GM19324 (cell line): ENCODE measurements around the gene SLC29A1.
"Not testable (repeated sequence)": the region's sequence is repeated elsewhere in the genome, so short reads cannot be mapped to it uniquely, and the experiment has no call there.

ENCODE experiments used
- ATAC-seq: cut with Tn5 transposase; IDR thresholded peaks from one replicate; pipeline ENCODE4 v1.9.1; 2021; ENCODE audit warnings: mild to moderate bottlenecking, moderate library complexity; ENCODE audit not compliant: unreplicated experiment, low FRiP score

SLC29A1 gene

DNA sequence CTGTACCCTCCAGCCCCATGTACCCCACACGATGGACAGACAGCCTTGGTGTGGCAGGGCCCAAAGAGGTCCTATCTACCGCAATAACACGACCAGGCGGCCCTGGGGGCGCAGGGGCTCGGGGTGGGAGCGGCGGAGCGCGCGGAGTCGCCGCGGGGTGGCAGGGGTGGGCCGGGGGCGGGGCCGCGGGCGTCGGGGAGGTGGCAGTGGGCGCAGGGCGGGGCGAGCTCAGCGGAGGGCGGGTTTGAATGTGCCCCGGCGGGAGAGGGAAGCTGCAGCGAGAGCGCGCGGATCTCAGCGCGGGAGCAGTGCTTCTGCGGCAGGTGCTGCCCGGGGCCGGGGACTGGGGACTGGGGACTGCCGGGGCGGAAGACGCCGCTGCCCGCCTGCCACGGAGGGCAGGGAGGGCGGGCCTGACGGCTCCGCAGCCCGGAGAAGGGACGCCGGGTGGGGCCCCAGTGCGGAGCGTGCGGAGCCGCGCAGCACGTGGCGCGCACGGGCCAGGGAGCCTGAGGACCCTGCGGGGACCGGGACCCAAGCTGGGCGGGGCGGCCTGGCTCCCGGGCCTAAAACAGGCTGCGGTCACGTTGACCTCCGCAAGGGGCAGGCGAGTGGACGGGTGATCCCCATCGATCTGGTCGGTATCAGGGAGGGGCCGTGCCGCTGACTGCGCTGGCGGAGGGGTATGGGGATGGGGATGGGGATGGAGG, at the start of gene SLC29A1:
Gene SLC29A1 (plus strand): TSS at position 277 of the 710 bp plus-strand sequence. CDS start 3,719 bp downstream, outside the sequence.
- peak; percentile 58 for ATAC-seq

DNA sequence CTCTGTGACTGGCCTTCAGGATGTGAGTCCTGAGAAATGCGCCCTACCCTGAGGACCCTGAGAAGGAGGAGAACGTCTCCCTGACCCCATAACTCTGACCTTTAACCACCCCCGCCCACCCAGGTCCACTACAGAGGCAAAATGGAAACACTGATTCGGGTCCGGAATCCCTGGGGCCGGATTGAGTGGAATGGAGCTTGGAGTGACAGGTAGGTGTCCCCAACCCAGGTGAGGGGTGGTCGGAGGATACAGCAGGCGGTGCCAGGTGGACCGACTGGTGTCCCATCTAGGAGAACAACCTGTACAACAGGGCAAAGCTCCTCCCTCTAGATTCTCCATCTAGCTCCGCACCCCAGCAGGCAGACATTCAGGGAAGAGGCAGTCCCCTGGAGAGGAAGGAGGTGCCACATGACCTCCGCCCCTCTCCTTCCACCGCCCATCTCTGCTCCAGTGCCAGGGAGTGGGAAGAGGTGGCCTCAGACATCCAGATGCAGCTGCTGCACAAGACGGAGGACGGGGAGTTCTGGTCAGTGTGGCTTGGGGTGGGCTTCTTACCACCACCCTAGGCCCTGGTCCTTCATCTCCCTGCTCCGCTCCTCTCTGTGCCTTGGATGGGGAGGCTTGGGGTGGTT, 47.1 kb upstream of the SLC29A1 start:
- no peak for ATAC-seq

DNA sequence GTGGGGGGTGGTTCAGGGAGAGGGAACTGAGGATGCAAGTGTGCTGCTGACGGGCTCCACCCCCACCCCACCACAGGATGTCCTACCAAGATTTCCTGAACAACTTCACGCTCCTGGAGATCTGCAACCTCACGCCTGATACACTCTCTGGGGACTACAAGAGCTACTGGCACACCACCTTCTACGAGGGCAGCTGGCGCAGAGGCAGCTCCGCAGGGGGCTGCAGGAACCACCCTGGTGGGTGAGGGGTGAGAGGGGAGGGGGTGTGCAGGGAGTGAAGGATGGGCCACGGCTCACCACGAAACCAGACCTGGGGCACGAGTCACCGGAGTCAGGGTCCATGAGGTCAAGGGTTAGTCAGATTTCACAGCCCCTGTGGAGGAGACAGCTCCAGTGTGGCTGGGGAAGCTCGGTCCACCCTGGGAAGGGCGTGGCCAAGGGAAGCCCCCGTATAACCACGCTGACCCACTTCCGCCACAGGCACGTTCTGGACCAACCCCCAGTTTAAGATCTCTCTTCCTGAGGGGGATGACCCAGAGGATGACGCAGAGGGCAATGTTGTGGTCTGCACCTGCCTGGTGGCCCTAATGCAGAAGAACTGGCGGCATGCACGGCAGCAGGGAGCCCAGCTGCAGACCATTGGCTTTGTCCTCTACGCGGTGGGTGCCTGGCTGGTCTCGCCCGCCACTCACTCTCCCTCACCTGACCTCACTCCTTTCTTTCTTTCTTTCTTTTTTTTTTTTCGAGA, 46.5 kb upstream of the SLC29A1 start:
- ATAC-seq, result no peak

DNA sequence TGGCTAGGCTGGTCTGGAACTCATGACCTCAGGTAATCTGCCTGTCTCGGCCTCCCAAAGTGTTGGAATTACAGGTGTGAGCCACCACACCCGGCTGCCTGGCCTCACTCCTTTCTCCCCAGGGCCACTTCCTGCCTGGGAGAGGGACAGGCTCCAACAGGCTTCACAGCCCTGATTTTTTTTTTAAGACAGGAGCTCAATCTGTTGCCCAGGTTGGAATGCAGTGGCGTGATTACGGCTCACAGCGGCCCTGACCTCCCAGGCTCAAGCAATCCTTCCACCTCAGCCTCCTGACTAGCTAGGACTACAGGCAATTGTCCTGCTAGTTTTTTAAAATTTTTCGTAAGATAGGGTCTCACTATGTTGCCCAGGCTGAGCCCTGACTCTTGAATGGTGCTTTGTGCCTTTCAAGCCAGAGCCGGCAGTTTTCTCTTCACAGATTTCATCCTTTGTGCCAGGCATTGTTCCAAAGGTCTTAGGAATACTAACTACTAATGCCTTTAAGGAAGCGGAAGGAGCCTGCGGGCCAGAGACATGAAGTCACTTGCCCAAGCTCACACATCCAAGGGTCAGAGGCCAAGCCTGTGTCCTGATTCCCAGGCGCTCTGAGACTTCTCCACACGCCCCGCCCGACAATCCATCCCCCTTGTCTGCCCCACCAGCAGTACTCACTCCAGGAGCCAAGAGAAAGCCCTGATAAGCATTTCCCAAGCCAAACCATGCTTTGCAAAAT, 45.5 kb upstream of the SLC29A1 start:
- no peak for ATAC-seq

DNA sequence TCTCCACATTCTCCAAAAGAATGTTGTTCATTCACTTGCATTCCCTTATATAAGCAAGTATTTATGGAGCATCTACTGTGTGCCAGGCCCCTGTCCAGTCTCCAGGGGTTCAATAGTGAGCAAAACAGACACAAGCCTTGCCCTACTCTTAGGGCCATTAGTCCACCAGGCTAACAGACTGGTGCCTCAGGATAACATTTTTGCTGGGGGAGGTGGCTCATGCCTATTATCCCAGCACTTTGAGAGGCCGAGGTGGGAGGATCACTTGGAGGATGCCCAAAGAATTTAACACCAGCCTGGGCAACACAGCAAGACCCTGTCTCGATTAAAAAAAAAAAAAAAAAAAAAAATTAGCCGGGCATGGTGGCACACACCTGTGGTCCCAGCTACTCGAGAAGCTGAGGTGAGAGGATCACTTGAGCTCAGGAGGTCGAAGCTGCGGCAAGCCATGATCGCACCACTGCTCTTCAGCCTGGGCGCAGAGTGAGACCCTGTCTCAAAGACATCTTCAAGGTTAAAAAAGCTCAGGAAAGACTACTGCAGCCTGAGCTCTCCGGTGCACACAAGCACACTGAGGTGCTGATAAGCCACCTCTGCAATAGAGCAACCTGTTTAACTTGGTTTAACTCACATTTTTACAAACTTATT, 44.8 kb upstream of the SLC29A1 start:
- no peak for ATAC-seq

DNA sequence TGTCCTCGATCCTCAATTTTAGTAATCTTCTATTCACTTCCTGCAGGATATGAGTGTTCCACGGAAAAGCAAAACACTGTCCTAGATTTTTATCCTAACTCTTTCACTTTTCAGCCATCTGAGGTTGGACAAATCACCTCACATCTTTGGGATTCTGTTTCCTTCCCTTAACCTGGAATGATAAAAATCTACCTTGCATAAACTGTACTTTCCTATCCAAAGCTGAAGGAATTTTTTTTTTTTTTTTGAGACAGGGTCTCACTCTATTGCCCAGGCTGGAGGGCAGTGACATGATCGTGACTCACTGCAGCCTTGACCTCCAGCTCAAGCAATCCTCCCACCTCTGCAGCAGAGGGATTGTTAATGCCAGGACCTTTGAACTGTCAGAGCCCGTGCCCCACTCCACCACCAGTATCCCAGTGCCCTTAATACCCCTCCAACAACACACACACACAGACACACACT, 44.3 kb upstream of the SLC29A1 start:
- ATAC-seq, result no peak

DNA sequence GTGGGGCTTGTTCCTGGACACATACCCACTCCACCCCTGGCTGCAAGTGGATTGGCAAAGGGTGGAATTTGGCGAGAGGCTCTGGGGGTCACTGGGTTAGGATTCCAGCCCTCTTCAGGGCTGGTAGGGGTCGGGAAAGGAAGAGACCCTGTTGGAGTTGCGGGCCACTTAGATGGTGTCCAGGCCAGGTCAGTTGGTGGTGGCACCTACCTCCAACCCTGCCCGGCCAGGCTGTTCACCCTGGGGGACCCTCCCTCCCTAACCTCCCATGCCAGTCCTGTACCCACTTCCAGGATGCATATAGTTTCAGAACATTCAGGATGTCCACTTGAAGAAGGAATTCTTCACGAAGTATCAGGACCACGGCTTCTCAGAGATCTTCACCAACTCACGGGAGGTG, 43.7 kb upstream of the SLC29A1 start:
- no peak for ATAC-seq

DNA sequence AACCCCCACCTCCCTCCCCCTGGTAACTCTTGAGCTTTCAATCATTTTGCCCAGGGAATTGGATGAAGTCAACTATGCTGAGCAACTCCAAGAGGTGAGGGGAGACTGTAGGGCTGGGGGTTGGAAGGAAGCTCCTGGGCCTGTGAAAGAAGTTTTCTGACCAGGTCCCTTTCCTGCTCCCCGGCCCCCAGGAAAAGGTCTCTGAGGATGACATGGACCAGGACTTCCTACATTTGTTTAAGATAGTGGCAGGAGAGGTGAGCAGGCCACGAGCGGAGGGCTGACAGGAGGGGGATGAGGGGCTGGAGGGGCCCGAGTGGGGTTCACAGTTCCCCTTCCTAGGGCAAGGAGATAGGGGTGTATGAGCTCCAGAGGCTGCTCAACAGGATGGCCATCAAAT, 43.0 kb upstream of the SLC29A1 start:
- ATAC-seq, result no peak

DNA sequence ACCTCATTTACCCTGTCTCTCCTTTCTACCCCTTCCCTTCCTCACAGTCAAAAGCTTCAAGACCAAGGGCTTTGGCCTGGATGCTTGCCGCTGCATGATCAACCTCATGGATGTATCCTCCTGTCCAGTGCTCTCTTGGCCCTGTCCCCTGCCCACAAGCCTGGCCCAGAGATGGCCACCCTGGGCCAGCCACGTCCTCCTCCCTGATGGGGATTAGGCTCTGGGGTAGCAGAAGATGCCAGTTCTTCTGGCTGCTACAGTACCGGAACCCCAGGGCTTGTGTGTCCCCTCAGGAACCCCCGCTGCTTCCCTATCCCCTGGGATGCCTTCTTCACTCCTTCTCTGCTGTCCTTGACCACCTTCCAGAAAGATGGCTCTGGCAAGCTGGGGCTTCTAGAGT, 42.5 kb upstream of the SLC29A1 start:
- no peak for ATAC-seq

DNA sequence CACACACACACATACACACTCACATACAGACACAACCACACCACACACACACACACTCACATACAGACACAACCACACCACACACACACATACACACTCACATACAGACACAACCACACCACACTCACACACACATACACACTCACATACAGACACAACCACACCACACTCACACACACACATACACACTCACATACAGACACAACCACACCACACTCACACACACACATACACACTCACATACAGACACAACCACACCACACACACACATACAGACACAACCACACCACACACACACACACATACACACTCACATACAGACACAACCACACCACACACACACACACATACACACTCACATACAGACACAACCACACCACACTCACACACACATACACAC, 41.6 kb upstream of the SLC29A1 start:
- ATAC-seq, result not testable (repeated sequence)

DNA sequence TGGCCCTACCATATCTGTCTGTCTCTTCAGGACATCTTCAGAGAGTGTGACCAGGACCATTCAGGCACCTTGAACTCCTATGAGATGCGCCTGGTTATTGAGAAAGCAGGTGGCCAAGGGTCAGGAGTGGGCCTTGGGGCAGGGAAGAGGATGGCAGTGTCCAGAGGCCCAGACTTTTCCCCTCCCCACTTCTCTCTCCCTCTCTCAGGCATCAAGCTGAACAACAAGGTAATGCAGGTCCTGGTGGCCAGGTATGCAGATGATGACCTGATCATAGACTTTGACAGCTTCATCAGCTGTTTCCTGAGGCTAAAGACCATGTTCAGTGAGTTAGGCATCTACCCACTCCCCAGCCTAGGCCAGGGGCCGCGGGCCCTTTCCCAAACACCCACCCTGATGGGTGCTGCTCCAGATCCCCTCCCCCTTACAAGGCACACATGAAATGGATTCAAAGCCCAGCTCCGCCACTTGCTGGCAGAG, 40.4 kb upstream of the SLC29A1 start:
- no peak for ATAC-seq

DNA sequence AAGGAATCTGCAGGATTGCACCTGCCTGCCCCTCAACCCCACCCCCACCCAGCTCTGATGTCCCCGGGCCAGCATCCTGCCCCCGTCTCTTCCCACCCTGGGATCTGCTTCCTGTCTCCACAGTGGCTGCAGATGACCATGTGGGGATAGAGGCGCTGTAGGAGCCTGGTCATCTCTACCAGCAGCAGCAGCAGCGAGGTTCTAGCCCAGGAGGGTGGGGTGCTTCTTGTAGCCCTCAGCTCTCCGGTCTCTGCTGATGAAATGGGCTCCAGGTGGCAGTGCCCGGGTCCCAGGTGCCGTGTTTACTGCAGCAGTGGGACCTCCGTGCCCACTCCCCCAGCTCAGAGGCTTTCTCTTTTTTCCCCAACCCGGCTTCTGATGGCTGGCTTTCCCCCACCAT, 39.6 kb upstream of the SLC29A1 start:
- ATAC-seq, result no peak

DNA sequence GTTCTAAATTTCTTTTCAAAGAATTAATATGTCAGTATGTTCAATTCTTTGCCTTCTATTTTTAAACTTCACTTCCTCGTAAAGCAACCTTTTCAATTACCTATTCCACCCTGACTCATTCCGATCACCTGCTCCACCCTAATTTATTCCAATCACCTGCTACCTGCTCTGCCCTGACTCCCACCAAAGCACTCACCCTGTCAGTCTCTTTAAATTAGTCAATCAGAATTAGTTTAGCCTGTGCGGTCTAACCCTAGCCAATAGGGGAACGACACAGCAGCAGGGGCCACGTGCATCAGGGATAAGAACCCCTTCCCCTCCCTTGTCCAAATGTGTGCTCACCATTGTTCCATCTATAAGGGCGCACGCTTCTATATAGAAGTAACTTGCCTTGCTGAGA, 38.0 kb upstream of the SLC29A1 start:
- not testable (repeated sequence) for ATAC-seq

DNA sequence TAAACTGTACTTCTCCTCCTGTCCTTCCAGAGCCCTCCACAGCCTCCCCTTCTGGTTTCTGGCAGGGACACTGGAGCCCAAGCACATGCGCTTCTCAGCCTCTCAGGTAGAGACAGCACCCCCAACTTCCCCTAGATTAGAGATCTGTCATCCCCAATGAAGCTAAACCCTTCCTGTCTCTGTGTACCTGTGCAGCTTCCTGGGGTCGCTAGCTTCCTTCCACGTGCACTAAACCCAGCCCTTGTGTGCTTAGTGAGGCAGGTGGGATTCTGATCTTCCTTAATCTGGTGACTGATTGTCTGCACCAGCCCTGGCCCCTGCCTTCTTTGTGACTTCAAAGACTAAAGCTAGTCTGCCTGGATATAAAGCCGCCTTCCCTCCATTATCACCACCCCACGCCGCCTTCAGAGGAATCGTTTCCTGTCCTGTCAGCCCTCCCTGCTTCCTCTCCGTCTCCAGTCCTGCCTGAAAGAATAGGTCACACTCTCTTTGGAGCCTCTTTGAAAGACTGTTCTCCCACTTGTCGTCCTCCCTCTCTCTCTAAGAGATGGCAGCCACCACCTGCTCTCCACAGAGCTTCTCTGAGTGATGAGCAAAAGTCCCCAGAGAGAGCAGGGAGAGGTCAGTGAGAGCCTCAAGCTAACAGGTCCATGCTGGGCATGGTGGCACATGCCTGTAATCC, 37.3 kb upstream of the SLC29A1 start:
- no peak for ATAC-seq

DNA sequence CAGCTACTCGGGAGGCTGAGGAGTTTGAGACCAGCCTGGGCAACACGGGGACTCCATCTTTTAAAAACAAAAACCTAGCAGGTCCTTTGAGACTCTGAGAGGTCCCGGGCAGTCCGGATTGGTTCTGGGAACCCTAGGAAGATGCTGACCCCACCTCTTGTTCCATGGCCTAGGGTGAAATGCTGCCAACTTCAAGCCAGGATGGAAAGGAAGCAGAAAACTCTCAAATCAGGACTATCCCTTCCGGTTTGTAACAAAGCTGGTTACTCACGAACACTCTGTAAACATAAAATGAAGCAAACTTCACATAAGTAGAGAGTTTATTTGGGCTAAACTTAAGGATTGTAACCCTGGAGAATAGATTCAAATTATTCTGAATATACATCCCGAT, 36.8 kb upstream of the SLC29A1 start:
- ATAC-seq, result no peak

DNA sequence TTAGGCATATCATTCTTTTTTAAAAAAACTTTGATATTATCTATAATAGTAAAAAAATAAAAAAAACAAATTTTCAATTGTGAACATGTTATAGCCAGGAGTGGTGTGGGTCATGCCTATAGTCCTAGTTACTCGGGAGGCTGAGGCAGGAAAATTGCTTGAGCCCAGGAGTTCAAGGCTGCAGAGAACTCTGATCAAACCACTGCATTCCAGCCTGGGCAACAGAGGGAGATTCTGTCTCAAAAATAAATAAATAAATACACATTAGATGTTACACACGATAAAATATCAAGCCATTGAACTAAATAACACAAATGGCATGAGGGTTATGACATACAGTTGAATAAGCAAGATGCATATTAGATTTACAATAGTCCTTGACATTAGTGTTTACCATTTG, 34.6 kb upstream of the SLC29A1 start:
- no peak for ATAC-seq

DNA sequence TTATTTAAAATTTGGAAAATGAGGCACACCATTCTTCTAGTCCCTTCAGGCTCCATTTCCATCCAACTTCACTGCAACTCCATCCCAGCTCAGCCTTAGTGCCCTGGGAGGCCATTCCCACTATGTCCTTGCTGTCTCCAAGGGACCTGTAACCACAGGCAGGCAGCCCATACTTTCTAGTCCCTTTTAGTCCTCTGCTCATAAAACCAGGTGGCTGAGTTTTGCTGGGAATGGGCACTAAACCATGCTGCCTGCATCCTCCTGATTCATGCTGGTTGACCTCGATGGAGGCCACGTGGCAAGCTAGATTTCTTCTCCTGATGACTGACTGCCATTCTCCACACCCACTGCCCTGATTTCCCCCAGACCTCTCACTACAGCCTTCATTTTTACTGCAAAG, 34.1 kb upstream of the SLC29A1 start:
- no peak for ATAC-seq

DNA sequence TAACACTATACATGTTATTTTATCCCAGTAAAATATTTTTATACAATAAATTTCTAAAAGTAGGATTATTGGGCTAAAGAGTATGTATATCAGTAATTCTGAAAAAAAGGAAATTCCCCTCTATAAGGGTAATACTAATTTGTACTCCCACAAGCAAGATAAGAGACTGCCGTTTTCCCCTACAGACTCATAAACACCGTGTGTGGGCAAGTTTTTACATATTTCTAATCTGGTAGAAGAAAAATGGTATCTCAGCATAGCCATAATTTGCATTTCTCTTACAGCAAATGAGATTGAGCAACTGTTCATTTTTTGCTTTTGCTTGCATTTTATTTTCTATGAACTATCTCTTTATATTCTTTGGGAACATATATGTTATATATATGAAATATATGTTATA, 32.7 kb upstream of the SLC29A1 start:
- ATAC-seq, result no peak

DNA sequence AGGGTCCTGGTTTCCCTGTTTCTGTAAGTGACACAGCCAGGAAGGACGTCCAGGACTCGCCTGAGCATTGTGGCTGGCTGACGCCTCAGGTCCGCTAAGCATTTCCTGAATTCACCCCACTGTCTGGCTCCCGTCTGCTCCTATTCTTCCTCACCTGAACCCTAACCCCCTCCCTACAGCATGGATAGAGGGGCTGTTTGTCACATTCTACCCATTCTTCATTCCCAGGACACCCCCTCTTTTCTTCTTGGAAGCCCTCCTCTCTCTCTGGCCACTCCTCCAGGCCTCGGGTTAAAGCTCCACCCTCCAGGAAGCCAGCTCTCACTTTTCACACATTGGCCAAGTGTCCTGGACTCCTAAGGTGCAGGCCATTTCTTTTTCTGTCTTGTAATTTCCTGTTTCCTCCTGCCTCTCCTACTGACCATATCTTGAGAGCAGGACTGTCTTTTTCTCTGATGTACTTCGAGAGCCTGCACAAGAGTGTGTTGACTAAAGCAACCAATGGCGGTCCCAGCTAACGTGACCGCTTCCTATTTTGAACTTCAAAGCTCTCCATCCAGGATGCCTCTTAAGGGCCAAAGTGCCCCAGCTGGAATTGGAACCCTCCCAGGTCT, 30.9 kb upstream of the SLC29A1 start:
- no peak for ATAC-seq
